Measurements from ENCODE around the gene ZNF532.

Gene ZNF532

GRCh38 chr18:58896268-58896667 is 31.6 kb downstream of the ZNF532 start:
- no peak for TF ChIP-seq GATA3 (IDR thresholded peaks at IDR 0.05; ENCODE audit: low read depth, low read length)
- TF ChIP-seq GATA2 (IDR thresholded peaks at IDR 0.05; ENCODE audit: low read depth, low read length) = no peak; the same call in 1 of the 2 replicates

- TF ChIP-seq GATA3 (IDR thresholded peaks at IDR 0.05; ENCODE audit: low read depth, low read length) (no peak), GATA2 (IDR thresholded peaks at IDR 0.05; ENCODE audit: low read depth, low read length) (no peak)
These were observed 32.2 kb downstream of the ZNF532 start for GRCh38 chr18:58896734-58897508.

DNA sequence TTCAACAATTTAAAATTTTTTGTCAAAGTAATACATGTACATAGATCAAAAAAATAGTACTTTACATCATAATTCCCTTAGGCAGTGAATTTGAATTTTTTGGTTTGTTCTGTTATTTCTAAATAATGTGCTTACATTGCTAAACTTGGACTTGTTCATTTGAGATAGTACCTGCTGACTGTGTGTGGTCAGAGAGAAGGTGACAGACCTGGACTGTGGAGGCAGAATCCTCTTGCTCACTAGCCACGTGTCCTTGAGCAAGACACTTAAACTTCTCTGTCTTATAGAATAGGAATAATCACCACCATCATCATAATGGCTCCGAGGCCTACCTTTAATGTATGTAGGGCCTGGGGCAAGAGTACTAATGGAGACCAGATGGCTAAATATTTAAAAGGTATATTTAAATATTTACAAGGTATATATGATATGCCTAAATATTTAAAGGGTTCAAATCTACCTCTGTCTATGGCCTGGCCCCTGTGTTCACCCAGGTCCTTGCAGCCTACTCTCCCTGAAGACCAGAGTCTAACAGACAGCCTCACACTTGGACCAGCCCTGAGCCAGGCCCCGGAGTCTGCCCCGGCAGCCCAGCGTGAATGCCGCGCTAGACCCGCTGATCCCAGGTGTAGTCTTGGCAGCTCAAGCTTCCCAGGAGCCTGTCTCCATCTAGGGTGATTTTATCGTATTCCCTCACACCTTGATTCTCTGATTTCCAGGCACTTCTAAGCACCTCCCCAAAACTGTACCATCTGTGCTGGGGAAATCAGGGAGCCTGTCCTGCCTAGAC is 33.5 kb downstream of the ZNF532 start:
- TF ChIP-seq GATA3 (IDR thresholded peaks at IDR 0.05; ENCODE audit: low read depth, low read length) (no peak), GATA2 (IDR thresholded peaks at IDR 0.05; ENCODE audit: low read depth, low read length) (no peak)

GRCh38 chr18:58900015-58900649 is 35.5 kb downstream of the ZNF532 start:
- TF ChIP-seq GATA2 (IDR thresholded peaks at IDR 0.05; ENCODE audit: low read depth, low read length) (no peak), GATA3 (IDR thresholded peaks at IDR 0.05; ENCODE audit: low read depth, low read length) (no peak)

- TF ChIP-seq GATA3 (IDR thresholded peaks at IDR 0.05; ENCODE audit: low read depth, low read length) (no peak), GATA2 (IDR thresholded peaks at IDR 0.05; ENCODE audit: low read depth, low read length) (no peak)
These were observed 36.5 kb downstream of the ZNF532 start for GRCh38 chr18:58901143-58901542.

- no peak for TF ChIP-seq GATA3 (IDR thresholded peaks at IDR 0.05; ENCODE audit: low read depth, low read length)
- TF ChIP-seq GATA2 (IDR thresholded peaks at IDR 0.05; ENCODE audit: low read depth, low read length) = no peak
These were observed 37.1 kb downstream of the ZNF532 start for GRCh38 chr18:58901783-58902182.

DNA sequence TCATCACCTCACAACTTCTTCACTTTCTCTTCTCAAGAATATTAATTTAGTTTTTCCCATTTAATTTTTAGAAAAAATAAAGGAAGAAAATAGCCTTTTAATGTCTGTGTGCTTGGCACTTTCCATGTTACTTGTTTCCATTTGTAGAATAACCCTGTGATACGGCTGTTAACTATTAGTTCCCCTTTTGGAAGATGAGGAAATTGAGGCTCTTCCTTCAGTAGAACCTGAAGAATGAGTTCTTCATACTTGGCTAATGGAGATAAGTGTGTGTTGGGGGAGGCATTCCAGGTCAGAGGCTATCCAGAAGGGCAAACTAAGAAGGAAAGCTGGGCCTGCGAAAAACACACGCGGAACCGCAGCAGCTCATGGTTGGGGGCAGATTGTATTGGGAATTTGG is 38.3 kb downstream of the ZNF532 start:
- TF ChIP-seq GATA3 (IDR thresholded peaks at IDR 0.05; ENCODE audit: low read depth, low read length) = no peak
- no peak for TF ChIP-seq GATA2 (IDR thresholded peaks at IDR 0.05; ENCODE audit: low read depth, low read length)

- TF ChIP-seq GATA2 (IDR thresholded peaks at IDR 0.05; ENCODE audit: low read depth, low read length) = no peak
- TF ChIP-seq GATA3 (IDR thresholded peaks at IDR 0.05; ENCODE audit: low read depth, low read length) = no peak
These were observed 38.9 kb downstream of the ZNF532 start for GRCh38 chr18:58903533-58903932.

- no peak for TF ChIP-seq GATA2 (IDR thresholded peaks at IDR 0.05; ENCODE audit: low read depth, low read length)
- no peak for TF ChIP-seq GATA3 (IDR thresholded peaks at IDR 0.05; ENCODE audit: low read depth, low read length)
These were observed 41.2 kb downstream of the ZNF532 start for GRCh38 chr18:58905777-58906428.

- TF ChIP-seq GATA2 (IDR thresholded peaks at IDR 0.05; ENCODE audit: low read depth, low read length) (no peak), GATA3 (IDR thresholded peaks at IDR 0.05; ENCODE audit: low read depth, low read length) (no peak)
These were observed 43.3 kb downstream of the ZNF532 start for GRCh38 chr18:58908006-58908405.

DNA sequence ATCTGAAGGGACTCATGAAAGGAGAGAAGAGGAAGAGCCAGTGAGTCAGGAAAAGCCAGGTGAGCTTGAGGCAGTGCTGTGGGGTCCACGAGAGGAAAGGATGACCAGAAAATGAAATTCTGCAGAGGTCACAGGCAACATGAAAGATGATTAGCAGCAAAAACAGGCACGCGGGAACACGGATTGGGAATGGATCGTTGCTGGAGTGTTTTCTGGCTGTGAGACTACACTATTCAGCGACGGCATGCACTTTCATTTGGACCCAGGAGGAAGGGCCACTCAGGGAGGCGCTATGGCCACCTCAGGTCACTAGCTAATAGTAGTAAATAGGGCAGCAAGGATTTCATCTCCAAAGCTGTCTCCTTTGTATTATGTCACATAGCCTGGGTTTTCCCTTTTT is 44.8 kb downstream of the ZNF532 start:
- no peak for TF ChIP-seq GATA2 (IDR thresholded peaks at IDR 0.05; ENCODE audit: low read depth, low read length)
- TF ChIP-seq GATA3 (IDR thresholded peaks at IDR 0.05; ENCODE audit: low read depth, low read length) = no peak

GRCh38 chr18:58911241-58911640 is 46.6 kb downstream of the ZNF532 start:
- TF ChIP-seq GATA2 (IDR thresholded peaks at IDR 0.05; ENCODE audit: low read depth, low read length) = no peak
- TF ChIP-seq GATA3 (IDR thresholded peaks at IDR 0.05; ENCODE audit: low read depth, low read length) = no peak

DNA sequence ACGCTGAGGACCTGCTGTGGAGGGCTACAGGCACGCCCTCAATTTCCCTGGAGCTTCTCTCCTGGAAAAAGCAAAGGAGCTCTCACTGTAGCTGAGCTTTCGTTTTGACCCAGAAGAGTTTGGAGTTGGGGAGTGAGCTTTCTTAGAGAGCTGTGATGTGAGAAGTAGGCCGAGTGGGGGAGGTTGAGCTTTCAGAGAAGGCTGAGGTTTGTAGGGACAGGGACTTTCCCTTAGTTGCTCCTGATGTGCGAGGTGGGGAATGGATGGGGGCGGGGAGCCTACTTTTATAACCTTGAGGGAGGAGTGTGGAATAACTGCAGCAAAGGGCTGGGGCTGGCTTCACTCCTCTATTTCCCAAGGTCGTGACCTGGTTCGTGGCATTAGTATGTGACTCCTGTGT is 47.1 kb downstream of the ZNF532 start:
- no peak for TF ChIP-seq GATA2 (IDR thresholded peaks at IDR 0.05; ENCODE audit: low read depth, low read length)
- no peak for TF ChIP-seq GATA3 (IDR thresholded peaks at IDR 0.05; ENCODE audit: low read depth, low read length)

Data from SH-SY5Y (cell line).